AG10803 (cell line): ENCODE results near the gene C11orf71.

Source experiments
- DNase-seq: peaks from one replicate; pipeline ENCODE4 v3.0.0; 2010; ENCODE audit warnings: low read depth
- H3K4me3 ChIP-seq: 2 replicates; pipeline ENCODE4 v1.5.1; 2011; ENCODE audit warnings: mild to moderate bottlenecking, low read length, control low read depth
- CTCF ChIP-seq: conservative IDR thresholded peaks from 2 replicates; pipeline ENCODE4 v1.5.1; 2011; ENCODE audit warnings: mild to moderate bottlenecking, low read length, control low read depth, inconsistent platforms

C11orf71 gene

GRCh38 chr11:114432893-114433292 is 32.6 kb upstream of the C11orf71 start:
- no peak for DNase-seq
- no peak overlapping the region for H3K4me3 ChIP-seq
- no peak for TF ChIP-seq CTCF

GRCh38 chr11:114430290-114430689 is 30.0 kb upstream of the C11orf71 start:
- no peak for DNase-seq
- TF ChIP-seq CTCF, result no peak
- H3K4me3 ChIP-seq, result no peak overlapping the region

- TF ChIP-seq CTCF, result no peak
- DNase-seq, result no peak
- H3K4me3 ChIP-seq, result no peak overlapping the region
These were observed 26.0 kb upstream of the C11orf71 start for GRCh38 chr11:114426280-114426679.

GRCh38 chr11:114416441-114416961 is 16.2 kb upstream of the C11orf71 start:
- DNase-seq, result peak; percentile 80
- no peak for TF ChIP-seq CTCF
- no peak overlapping the region for H3K4me3 ChIP-seq

- H3K4me3 ChIP-seq, result no peak overlapping the region
- no peak for DNase-seq
- no peak for TF ChIP-seq CTCF
These were observed 13.6 kb upstream of the C11orf71 start for GRCh38 chr11:114413958-114414357.

GRCh38 chr11:114412946-114413345 is 12.6 kb upstream of the C11orf71 start:
- no peak for TF ChIP-seq CTCF
- no peak overlapping the region for H3K4me3 ChIP-seq

GRCh38 chr11:114401311-114401710 is 1.0 kb upstream of the C11orf71 start:
- no peak for TF ChIP-seq CTCF
- no peak for DNase-seq
- peak overlapping the region; percentile 78 for H3K4me3 ChIP-seq

More at GRCh38 chr11:114412946-114413345, 12.6 kb upstream of the C11orf71 start:
- DNase-seq, result no peak
